HepG2 (cell line): ENCODE measurements around the gene CLTA. TPM values are rescaled to one million over a fixed set of nuclear protein-coding genes. Genes with fewer than 3 reads are reported as not detected.
A peak's percentile ranks its signal among the peaks of the same experiment; 100 is the strongest.

Source experiments
- ATF5 ChIP-seq: sonication (generic); formaldehyde crosslinking; IDR thresholded peaks from 2 replicates; pipeline ENCODE4 v1.4.0; 2020; ENCODE audit warnings: mild to moderate bottlenecking, low read depth, missing genetic modification reagents
- KMT2A ChIP-seq: sonication (generic); formaldehyde crosslinking; IDR thresholded peaks from 2 replicates; pipeline ENCODE4 v1.4.0; 2020; ENCODE audit warnings: missing genetic modification reagents
- MIER3 ChIP-seq: IDR thresholded peaks from 2 replicates; pipeline ENCODE4 v1.6.1; 2016; ENCODE audit warnings: missing compliant biosample characterization, borderline replicate concordance
- NFYB ChIP-seq: sonication (generic); formaldehyde crosslinking; IDR thresholded peaks from 2 replicates; pipeline ENCODE4 v1.4.0; 2020; ENCODE audit warnings: missing genetic modification reagents
- SP1 ChIP-seq, 2 experiments: fragments of 450-650 bp in 1 of 2; sonication (generic) in 1 of 2; formaldehyde crosslinking in 1 of 2; IDR thresholded peaks; 2 replicates each; pipeline versions ENCODE4 v1.4.0 to v1.6.1; 2016 to 2020; ENCODE audit warnings: missing genetic modification reagents in 1 of 2
- SRSF1 ChIP-seq: fragments of 200-400 bp; formaldehyde crosslinking; optimal IDR thresholded peaks from 2 replicates; pipeline ENCODE3; 2017; ENCODE audit warnings: mild to moderate bottlenecking, low read depth, low read length, moderate library complexity
- TOE1 ChIP-seq: sonication (generic); formaldehyde crosslinking; IDR thresholded peaks from 2 replicates; pipeline ENCODE4 v1.4.0; 2020; ENCODE audit warnings: mild to moderate bottlenecking, missing genetic modification reagents
- ZNF512 ChIP-seq: sonication (generic); formaldehyde crosslinking; IDR thresholded peaks from 2 replicates; pipeline ENCODE4 v1.4.0; 2020; ENCODE audit warnings: mild to moderate bottlenecking, missing genetic modification reagents
- ZNF615 ChIP-seq: sonication (generic); formaldehyde crosslinking; IDR thresholded peaks from 2 replicates; pipeline ENCODE4 v1.5.0; 2020; ENCODE audit warnings: mild to moderate bottlenecking, missing genetic modification reagents, borderline replicate concordance
- ZNF746 ChIP-seq: sonication (generic); formaldehyde crosslinking; IDR thresholded peaks from 2 replicates; pipeline ENCODE4 v1.8.0; 2022; ENCODE audit warnings: mild to moderate bottlenecking, missing genetic modification reagents
- ZNF749 ChIP-seq: sonication (generic); formaldehyde crosslinking; IDR thresholded peaks from 2 replicates; pipeline ENCODE4 v1.8.0; 2022; ENCODE audit warnings: mild to moderate bottlenecking, missing genetic modification reagents, moderate library complexity, borderline replicate concordance
- polyA plus RNA-seq, 8 experiments: library from polyadenylated mRNA; depleted of rRNA in 3 of 8; stranded (reverse) in 7 of 8; unstranded in 1 of 8; fragments of >200 nt; fragmentation: Illumina TruSeq in 4 of 8; extraction: Trizol in 4 of 8; gene quantifications; 2 replicates each; pipeline versions ENCODE4 v1.2.1 to v1.2.3, GENCODE V29; 2011 to 2016; ENCODE audit warnings: low read depth in 4 of 8, missing spikeins in 1 of 8, mixed read lengths in 1 of 8; ENCODE audit not compliant: insufficient read depth in 1 of 8
- total RNA-seq, 5 experiments: library from RNA; depleted of rRNA; stranded (reverse); fragments of >200 nt; fragmentation: Illumina TruSeq; extraction: Trizol; gene quantifications; 2 replicates each; pipeline ENCODE4 v1.2.3, GENCODE V29; 2016; ENCODE audit warnings: low read depth in 1 of 5
- TF ChIP-seq, protein P1 (sequence below): sonication (generic); formaldehyde crosslinking; IDR thresholded peaks from 2 replicates; pipeline ENCODE4 v1.4.0; 2020; ENCODE audit warnings: missing genetic modification reagents, borderline replicate concordance
- TF ChIP-seq, protein P2 (sequence below): sonication (generic); formaldehyde crosslinking; IDR thresholded peaks from 2 replicates; pipeline ENCODE4 v1.4.0; 2020; ENCODE audit warnings: missing genetic modification reagents, borderline replicate concordance
- TF ChIP-seq, protein P3 (sequence below): sonication (generic); formaldehyde crosslinking; IDR thresholded peaks from 2 replicates; pipeline ENCODE4 v1.5.0; 2020; ENCODE audit warnings: mild to moderate bottlenecking, missing genetic modification reagents, moderate library complexity
- TF ChIP-seq, protein P4 (sequence below): sonication (generic); formaldehyde crosslinking; IDR thresholded peaks from 2 replicates; pipeline ENCODE4 v1.4.0; 2020; ENCODE audit warnings: missing genetic modification reagents, borderline replicate concordance

Gene CLTA
- total and polyA plus RNA-seq, 2 of the 13 experiments (the other 11 are each of a cell fraction or from before 2014, with no cell fraction given) = 143 to 222 TPM

DNA sequence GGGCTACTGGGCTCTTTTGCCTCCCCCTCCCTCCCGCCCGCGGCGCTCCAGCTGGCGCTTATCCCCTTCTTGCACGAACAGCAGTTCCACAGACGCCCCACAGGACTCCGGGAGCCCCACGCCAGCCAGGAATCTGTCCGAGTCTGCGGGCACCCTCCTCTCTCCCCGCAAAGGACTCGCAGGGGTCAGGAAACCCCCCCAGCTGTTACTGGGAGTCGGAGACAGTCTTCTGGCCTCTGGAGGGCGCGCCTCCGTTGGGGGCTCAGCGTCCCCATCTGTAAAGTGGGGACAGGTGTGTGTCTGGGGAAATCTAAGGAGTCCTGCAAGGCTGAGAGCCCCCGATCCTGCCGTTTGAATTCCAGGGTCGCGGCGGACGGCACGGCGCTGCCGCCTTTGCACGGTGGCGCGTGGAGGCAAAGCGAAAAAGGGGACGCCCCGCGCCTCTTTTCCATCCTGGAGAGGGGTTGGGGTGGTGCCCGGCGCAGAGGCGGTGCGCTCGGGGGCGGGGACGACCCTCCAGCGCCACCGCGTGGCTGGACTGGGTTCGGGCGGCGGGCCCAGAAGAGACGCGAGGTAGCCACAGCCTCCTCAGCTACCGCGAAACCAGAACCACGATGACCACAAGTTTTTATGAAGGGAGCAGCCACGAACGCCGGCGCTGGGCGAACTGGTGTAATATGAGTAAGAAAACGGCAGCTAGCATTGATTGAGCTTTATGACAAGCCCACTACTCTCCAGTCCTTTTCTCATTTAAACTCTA is 24.4 kb upstream of the CLTA start (continued):
- TF ChIP-seq ZNF749 (CRISPR knock-in tag) (no peak), TOE1 (CRISPR knock-in tag) (no peak), ZNF746 (CRISPR knock-in tag) (no peak), KMT2A (CRISPR knock-in tag) (no peak), ZNF512 (CRISPR knock-in tag) (no peak), ATF5 (CRISPR knock-in tag) (no peak), ZNF615 (CRISPR knock-in tag) (no peak; the same call in 1 of the 2 replicates), NFYB (CRISPR knock-in tag) (no peak), MIER3 (CRISPR knock-in tag) (0 out of 2 replicates have a peak, but pooled peaks have one; percentile 44), SP1 (IDR thresholded peaks at IDR 0.05) (no peak), SP1 (CRISPR knock-in tag; IDR thresholded peaks at IDR 0.05) (0 out of 2 replicates have a peak, but pooled peaks have one; percentile 34), SRSF1 (no peak)
- TF ChIP-seq, protein P1, sequence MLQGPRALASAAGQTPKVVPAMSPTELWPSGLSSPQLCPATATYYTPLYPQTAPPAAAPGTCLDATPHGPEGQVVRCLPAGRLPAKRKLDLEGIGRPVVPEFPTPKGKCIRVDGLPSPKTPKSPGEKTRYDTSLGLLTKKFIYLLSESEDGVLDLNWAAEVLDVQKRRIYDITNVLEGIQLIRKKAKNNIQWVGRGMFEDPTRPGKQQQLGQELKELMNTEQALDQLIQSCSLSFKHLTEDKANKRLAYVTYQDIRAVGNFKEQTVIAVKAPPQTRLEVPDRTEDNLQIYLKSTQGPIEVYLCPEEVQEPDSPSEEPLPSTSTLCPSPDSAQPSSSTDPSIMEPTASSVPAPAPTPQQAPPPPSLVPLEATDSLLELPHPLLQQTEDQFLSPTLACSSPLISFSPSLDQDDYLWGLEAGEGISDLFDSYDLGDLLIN = no peak
- TF ChIP-seq, protein P2, sequence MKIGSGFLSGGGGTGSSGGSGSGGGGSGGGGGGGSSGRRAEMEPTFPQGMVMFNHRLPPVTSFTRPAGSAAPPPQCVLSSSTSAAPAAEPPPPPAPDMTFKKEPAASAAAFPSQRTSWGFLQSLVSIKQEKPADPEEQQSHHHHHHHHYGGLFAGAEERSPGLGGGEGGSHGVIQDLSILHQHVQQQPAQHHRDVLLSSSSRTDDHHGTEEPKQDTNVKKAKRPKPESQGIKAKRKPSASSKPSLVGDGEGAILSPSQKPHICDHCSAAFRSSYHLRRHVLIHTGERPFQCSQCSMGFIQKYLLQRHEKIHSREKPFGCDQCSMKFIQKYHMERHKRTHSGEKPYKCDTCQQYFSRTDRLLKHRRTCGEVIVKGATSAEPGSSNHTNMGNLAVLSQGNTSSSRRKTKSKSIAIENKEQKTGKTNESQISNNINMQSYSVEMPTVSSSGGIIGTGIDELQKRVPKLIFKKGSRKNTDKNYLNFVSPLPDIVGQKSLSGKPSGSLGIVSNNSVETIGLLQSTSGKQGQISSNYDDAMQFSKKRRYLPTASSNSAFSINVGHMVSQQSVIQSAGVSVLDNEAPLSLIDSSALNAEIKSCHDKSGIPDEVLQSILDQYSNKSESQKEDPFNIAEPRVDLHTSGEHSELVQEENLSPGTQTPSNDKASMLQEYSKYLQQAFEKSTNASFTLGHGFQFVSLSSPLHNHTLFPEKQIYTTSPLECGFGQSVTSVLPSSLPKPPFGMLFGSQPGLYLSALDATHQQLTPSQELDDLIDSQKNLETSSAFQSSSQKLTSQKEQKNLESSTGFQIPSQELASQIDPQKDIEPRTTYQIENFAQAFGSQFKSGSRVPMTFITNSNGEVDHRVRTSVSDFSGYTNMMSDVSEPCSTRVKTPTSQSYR (CRISPR knock-in tag) = no peak
- TF ChIP-seq, protein P3, sequence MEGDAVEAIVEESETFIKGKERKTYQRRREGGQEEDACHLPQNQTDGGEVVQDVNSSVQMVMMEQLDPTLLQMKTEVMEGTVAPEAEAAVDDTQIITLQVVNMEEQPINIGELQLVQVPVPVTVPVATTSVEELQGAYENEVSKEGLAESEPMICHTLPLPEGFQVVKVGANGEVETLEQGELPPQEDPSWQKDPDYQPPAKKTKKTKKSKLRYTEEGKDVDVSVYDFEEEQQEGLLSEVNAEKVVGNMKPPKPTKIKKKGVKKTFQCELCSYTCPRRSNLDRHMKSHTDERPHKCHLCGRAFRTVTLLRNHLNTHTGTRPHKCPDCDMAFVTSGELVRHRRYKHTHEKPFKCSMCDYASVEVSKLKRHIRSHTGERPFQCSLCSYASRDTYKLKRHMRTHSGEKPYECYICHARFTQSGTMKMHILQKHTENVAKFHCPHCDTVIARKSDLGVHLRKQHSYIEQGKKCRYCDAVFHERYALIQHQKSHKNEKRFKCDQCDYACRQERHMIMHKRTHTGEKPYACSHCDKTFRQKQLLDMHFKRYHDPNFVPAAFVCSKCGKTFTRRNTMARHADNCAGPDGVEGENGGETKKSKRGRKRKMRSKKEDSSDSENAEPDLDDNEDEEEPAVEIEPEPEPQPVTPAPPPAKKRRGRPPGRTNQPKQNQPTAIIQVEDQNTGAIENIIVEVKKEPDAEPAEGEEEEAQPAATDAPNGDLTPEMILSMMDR (CRISPR knock-in tag) = peak; percentile 95
- TF ChIP-seq, protein P4, sequence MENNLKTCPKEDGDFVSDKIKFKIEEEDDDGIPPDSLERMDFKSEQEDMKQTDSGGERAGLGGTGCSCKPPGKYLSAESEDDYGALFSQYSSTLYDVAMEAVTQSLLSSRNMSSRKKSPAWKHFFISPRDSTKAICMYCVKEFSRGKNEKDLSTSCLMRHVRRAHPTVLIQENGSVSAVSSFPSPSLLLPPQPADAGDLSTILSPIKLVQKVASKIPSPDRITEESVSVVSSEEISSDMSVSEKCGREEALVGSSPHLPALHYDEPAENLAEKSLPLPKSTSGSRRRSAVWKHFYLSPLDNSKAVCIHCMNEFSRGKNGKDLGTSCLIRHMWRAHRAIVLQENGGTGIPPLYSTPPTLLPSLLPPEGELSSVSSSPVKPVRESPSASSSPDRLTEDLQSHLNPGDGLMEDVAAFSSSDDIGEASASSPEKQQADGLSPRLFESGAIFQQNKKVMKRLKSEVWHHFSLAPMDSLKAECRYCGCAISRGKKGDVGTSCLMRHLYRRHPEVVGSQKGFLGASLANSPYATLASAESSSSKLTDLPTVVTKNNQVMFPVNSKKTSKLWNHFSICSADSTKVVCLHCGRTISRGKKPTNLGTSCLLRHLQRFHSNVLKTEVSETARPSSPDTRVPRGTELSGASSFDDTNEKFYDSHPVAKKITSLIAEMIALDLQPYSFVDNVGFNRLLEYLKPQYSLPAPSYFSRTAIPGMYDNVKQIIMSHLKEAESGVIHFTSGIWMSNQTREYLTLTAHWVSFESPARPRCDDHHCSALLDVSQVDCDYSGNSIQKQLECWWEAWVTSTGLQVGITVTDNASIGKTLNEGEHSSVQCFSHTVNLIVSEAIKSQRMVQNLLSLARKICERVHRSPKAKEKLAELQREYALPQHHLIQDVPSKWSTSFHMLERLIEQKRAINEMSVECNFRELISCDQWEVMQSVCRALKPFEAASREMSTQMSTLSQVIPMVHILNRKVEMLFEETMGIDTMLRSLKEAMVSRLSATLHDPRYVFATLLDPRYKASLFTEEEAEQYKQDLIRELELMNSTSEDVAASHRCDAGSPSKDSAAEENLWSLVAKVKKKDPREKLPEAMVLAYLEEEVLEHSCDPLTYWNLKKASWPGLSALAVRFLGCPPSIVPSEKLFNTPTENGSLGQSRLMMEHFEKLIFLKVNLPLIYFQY (CRISPR knock-in tag) = no peak
